Nephron progenitor cell (in vitro differentiated cells): Measurements from ENCODE around the gene TJP2.

ENCODE experiments used
- DNase-seq: peaks from one replicate; pipeline ENCODE4 v3.0.0; 2021
- H3K27ac Mint-ChIP-seq: 2 replicates; pipeline ENCODE4 v1.8.0; 2021; ENCODE audit warnings: mild to moderate bottlenecking, moderate library complexity, mixed read lengths
- H3K27me3 Mint-ChIP-seq: 2 replicates; pipeline ENCODE4 v1.8.0; 2021; ENCODE audit warnings: mild to moderate bottlenecking, low read depth, mixed read lengths; ENCODE audit not compliant: poor library complexity
- H3K36me3 Mint-ChIP-seq: 2 replicates; pipeline ENCODE4 v1.8.0; 2021; ENCODE audit warnings: low read depth, mixed read lengths
- H3K4me1 Mint-ChIP-seq: 2 replicates; pipeline ENCODE4 v1.8.0; 2021; ENCODE audit warnings: mixed read lengths
- H3K4me3 Mint-ChIP-seq: 2 replicates; pipeline ENCODE4 v1.8.0; 2021; ENCODE audit warnings: mild to moderate bottlenecking, moderate library complexity, mixed read lengths
- H3K9me3 Mint-ChIP-seq: 2 replicates; pipeline ENCODE4 v1.8.0; 2021; ENCODE audit warnings: mild to moderate bottlenecking, moderate library complexity, mixed read lengths
- TF ChIP-seq, protein P1 (sequence below): fragments of 200-600 bp; sonication (generic); IDR thresholded peaks from 2 replicates; pipeline ENCODE4 v1.5.0; 2021; ENCODE audit warnings: antibody characterized with exemption

The TJP2 gene

DNA sequence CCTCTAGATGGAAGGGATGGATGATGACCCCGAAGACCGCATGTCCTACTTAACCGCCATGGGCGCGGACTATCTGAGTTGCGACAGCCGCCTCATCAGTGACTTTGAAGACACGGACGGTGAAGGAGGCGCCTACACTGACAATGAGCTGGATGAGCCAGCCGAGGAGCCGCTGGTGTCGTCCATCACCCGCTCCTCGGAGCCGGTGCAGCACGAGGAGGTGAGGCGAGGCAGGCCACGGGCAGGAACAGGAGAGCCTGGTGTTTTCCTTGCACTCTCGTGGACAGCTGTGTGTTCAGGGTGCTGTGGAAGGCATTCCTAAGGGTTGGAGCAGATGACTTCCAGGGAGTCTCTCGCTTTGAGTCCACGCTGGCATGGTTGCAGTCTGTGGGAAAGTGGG lies 73.9 kb downstream of the TJP2 start:
- Mint-ChIP-seq H3K4me3 (no peak overlapping the region), H3K27me3 (no peaks in the 10 kb centered on the region), H3K4me1 (no peaks in the 10 kb centered on the region), H3K36me3 (peaks cover 34% of the 10 kb centered on the region), H3K27ac (no peak overlapping the region), H3K9me3 (no peaks in the 10 kb centered on the region)
- TF ChIP-seq, protein P1, sequence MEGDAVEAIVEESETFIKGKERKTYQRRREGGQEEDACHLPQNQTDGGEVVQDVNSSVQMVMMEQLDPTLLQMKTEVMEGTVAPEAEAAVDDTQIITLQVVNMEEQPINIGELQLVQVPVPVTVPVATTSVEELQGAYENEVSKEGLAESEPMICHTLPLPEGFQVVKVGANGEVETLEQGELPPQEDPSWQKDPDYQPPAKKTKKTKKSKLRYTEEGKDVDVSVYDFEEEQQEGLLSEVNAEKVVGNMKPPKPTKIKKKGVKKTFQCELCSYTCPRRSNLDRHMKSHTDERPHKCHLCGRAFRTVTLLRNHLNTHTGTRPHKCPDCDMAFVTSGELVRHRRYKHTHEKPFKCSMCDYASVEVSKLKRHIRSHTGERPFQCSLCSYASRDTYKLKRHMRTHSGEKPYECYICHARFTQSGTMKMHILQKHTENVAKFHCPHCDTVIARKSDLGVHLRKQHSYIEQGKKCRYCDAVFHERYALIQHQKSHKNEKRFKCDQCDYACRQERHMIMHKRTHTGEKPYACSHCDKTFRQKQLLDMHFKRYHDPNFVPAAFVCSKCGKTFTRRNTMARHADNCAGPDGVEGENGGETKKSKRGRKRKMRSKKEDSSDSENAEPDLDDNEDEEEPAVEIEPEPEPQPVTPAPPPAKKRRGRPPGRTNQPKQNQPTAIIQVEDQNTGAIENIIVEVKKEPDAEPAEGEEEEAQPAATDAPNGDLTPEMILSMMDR, result no peak
- DNase-seq, result no peak

GRCh38 chr9:69249337-69249736 lies 75.3 kb downstream of the TJP2 start:
- H3K4me3 Mint-ChIP-seq, result no peak overlapping the region
- H3K27me3 Mint-ChIP-seq, result no peaks in the 10 kb centered on the region
- no peaks in the 10 kb centered on the region for H3K9me3 Mint-ChIP-seq
- TF ChIP-seq, protein P1, result no peak
- no peaks in the 10 kb centered on the region for H3K4me1 Mint-ChIP-seq
- H3K36me3 Mint-ChIP-seq, result peaks cover 34% of the 10 kb centered on the region
- no peak overlapping the region for H3K27ac Mint-ChIP-seq
- no peak for DNase-seq

DNA sequence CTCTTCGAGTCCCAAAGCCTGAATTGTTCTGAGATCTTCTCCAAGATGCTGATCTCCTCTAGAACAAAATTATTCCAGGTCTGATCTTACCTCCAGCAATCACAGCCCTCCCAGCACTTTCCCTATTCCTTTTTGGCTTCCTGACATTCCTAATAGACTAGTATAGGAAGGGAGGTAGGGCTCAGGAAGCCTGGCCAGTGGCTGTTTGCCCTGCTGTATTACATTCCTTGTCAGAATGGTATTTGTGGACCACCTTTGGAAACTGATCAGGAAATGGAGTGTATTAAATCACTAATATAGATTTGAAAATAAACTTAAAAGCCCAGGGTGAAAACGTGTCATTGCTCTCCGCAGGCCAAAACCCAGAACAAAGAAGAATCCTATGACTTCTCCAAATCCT lies 76.6 kb downstream of the TJP2 start:
- H3K27me3 Mint-ChIP-seq, result no peaks in the 10 kb centered on the region

GRCh38 chr9:69252436-69252835 lies 78.4 kb downstream of the TJP2 start:
- no peak for DNase-seq
- H3K36me3 Mint-ChIP-seq, result peaks cover 23% of the 10 kb centered on the region
- no peaks in the 10 kb centered on the region for H3K9me3 Mint-ChIP-seq
- no peaks in the 10 kb centered on the region for H3K4me1 Mint-ChIP-seq
- TF ChIP-seq, protein P1, result no peak
- H3K27me3 Mint-ChIP-seq, result no peaks in the 10 kb centered on the region
- peak overlapping the region; percentile 60 for H3K27ac Mint-ChIP-seq
- no peak overlapping the region for H3K4me3 Mint-ChIP-seq

More for the DNA sequence above, 76.6 kb downstream of the TJP2 start:
- no peaks in the 10 kb centered on the region for H3K4me1 Mint-ChIP-seq
- TF ChIP-seq, protein P1, result no peak
- no peak overlapping the region for H3K4me3 Mint-ChIP-seq
- no peaks in the 10 kb centered on the region for H3K9me3 Mint-ChIP-seq
- peaks cover 34% of the 10 kb centered on the region for H3K36me3 Mint-ChIP-seq
- H3K27ac Mint-ChIP-seq, result no peak overlapping the region
- no peak for DNase-seq

DNA sequence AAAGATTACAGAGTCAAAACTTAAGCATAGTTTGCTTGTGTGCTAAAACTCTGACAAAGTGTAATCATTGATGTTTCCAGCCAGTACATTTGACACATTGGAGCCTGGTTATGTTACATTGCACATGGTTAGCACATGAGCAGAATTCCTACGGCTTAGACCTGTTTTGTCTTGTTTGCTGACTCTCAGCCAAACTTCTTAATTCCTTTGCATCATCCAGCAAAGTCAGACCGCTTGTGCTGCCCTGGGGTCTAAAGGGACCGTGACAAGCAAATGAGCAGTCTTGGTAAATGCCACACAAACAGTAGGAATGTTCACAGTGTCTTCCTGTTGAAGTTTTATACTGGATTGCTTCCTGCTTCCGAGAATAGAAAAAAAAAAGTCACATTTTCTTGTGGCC lies 79.0 kb downstream of the TJP2 start:
- H3K27me3 Mint-ChIP-seq, result no peaks in the 10 kb centered on the region
- DNase-seq, result no peak
- TF ChIP-seq, protein P1, result no peak

GRCh38 chr9:69254223-69254622 lies 80.1 kb downstream of the TJP2 start:
- Mint-ChIP-seq H3K36me3 (peaks cover 12% of the 10 kb centered on the region), H3K27ac (no peak overlapping the region), H3K4me1 (no peaks in the 10 kb centered on the region), H3K9me3 (no peaks in the 10 kb centered on the region), H3K4me3 (no peak overlapping the region), H3K27me3 (no peaks in the 10 kb centered on the region)
- no peak for DNase-seq
- TF ChIP-seq, protein P1, result no peak

More for the DNA sequence above, 79.0 kb downstream of the TJP2 start:
- Mint-ChIP-seq H3K36me3 (peaks cover 18% of the 10 kb centered on the region), H3K27ac (no peak overlapping the region), H3K4me3 (no peak overlapping the region), H3K4me1 (no peaks in the 10 kb centered on the region), H3K9me3 (no peaks in the 10 kb centered on the region)
